Astrocyte (in vitro differentiated cells and primary cell): ENCODE results near the gene PRR7.

ENCODE experiments used
- CTCF ChIP-seq: IDR thresholded peaks from 2 replicates; pipeline ENCODE4 v1.5.1; 2011; ENCODE audit warnings: low read depth, mild to moderate bottlenecking, inconsistent platforms, low read length, moderate library complexity; ENCODE audit not compliant: insufficient read depth
- EZH2 ChIP-seq: IDR thresholded peaks from 2 replicates; pipeline ENCODE4 v1.6.1; 2012; ENCODE audit warnings: mild to moderate bottlenecking, low read length, inconsistent platforms; ENCODE audit not compliant: insufficient read depth

GRCh38 chr5:177472460-177473442, 26.1 kb downstream of the PRR7 start:
- TF ChIP-seq CTCF (no peak), EZH2 (no peak)
